Right lobe of liver (tissue), 4 donors: ENCODE measurements around the gene FGF14.

Experiments
- POLR2A ChIP-seq: fragments of 450-650 bp; IDR thresholded peaks from one replicate; pipeline ENCODE4 v1.6.1; 2017; ENCODE audit warnings: antibody characterized with exemption, mild to moderate bottlenecking
- TF ChIP-seq, protein P1 (sequence below), 4 donors: fragments of 200-600 bp in 3 of 4; fragments of 450-650 bp in 1 of 4; IDR thresholded peaks; one replicate each; pipeline versions ENCODE4 v1.5.1 to v1.8.0; 2016 to 2022; ENCODE audit warnings: antibody characterized with exemption in 4 of 4, mild to moderate bottlenecking in 2 of 4
- donor health status: DM: no; HTN: no; CAD: no.
- donor health status: DM: no; HTN: no; CAD: no.
- donor health status: DM: no; HTN: yes; CAD: no.

GRCh38 chr13:101746513-101746912 is 655.3 kb downstream of the FGF14 start:
- TF ChIP-seq, protein P1, sequence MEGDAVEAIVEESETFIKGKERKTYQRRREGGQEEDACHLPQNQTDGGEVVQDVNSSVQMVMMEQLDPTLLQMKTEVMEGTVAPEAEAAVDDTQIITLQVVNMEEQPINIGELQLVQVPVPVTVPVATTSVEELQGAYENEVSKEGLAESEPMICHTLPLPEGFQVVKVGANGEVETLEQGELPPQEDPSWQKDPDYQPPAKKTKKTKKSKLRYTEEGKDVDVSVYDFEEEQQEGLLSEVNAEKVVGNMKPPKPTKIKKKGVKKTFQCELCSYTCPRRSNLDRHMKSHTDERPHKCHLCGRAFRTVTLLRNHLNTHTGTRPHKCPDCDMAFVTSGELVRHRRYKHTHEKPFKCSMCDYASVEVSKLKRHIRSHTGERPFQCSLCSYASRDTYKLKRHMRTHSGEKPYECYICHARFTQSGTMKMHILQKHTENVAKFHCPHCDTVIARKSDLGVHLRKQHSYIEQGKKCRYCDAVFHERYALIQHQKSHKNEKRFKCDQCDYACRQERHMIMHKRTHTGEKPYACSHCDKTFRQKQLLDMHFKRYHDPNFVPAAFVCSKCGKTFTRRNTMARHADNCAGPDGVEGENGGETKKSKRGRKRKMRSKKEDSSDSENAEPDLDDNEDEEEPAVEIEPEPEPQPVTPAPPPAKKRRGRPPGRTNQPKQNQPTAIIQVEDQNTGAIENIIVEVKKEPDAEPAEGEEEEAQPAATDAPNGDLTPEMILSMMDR (IDR thresholded peaks at IDR 0.05): no peak
- no peak for TF ChIP-seq POLR2A
